ENCODE data around the gene SDHAF3.
"Not testable (repeated sequence)": the region's sequence is repeated elsewhere in the genome, so short reads cannot be mapped to it uniquely, and the experiment has no call there.

Gene SDHAF3

DNA sequence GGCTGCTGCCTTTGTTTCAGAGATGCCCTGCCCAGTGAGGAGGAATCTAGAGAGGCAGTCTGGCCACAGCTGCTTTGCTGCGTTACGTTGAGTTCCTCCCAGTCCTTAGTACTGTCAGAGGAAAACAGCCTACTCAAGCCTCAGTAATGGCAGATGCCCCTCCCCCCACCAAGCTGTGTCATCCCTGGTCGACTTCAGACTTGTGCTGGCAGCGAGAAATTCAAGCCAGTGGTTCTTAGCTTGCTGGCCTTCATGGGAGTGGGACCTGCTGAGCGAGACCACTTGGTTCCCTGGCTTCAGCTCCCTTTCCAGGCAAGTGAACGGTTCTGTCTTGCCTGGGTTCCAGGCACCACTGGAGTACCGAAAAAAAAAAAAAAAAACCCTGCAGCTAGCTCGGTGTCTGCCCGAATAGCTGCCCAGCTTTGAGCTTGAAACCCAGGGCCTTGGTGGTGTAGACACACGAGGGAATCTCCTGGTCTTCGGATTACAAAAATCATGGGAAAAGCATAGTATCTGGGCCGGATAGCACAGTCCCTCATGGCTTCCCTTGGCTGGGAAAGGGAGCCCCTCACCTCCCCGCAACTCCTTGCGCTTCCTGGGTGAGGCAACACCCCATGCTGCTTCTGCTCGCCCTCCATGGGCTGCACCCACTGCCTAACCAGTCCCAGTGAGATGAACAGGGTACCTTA lies 9.1 kb downstream of the SDHAF3 start:
- DNase-seq: no peak

GRCh38 chr7:97128736-97129135 lies 11.2 kb downstream of the SDHAF3 start:
- DNase-seq: no peak

DNA sequence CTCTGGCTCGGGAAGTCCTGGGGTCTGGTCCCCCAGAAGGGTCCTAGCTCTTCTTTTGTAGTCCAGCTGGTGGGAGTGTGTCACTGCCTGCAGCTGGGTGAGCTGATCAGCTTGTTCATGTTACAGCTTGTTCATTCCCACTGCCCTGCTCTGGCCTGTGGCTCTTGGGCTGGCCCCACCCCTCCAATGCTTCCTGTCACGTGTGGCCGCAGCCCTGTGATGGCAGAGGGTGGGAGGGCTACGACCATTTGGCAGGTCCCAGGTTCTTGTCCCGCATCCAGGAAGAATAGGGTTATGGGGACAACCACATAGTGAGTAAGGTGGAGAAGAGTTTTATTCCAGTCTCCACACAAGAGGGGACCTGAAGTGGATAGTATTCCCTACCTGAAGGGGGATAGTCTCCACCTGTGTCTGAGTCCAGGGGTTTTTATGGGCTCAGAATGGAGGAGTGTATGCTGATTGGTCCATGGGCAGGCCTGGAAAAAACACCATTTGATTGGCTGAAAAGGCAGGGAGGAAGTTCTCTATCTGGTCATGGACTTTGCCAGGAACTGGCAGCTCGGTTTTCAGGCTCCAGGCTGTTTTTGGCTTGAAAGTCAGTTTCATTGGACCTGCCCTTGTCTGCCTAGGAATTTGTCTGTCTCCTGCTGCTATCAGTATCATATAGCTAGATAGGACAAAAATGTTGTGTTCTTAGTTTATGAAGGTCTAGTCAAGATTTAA lies 13.1 kb downstream of the SDHAF3 start:
- no peak for DNase-seq

DNA sequence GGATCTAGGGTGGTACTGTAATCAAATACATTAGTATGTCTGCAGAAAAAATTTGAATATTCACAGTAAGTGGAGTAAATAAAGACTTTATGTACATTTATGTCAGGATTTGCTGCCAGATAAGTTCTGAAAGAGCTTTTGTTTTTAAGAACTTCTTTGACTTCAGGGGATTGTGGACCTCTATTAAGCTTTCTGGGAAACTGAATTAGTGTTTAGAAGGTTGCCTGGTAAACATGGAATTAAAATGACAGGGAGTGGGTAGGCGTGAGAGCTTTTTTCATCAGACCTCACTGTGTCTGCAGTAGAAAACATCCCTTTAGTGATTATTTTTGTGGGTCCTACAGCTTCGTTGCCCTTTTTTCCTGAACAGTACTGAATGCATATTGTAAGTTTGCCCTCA lies 15.7 kb downstream of the SDHAF3 start:
- peak in 1 of 2 experiments; percentile 18 for DNase-seq

DNA sequence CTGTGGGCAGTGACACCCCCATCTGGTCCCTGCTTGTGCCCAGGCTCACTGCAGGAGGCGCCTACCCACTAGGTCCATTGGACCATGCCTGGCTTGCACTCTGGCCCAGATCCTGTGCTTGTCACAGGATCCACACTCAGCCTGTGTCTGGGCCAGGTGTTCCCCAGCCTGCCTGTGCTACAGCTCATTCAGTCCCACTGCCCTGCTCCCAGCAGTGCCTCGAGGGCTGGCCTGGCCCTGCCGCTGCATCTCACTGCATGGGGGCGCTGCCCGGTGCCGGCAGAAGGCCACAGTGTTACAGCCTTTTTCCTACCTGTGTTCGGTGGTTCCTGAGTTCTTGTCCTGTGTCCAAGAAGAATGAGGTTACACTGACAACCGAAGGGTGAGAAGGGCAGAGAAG lies 21.3 kb downstream of the SDHAF3 start:
- DNase-seq: no peak

GRCh38 chr7:97145068-97145467 lies 27.6 kb downstream of the SDHAF3 start:
- peak; percentile 25 to 39 for DNase-seq

GRCh38 chr7:97149843-97150242 lies 32.3 kb downstream of the SDHAF3 start:
- no peak for DNase-seq

DNA sequence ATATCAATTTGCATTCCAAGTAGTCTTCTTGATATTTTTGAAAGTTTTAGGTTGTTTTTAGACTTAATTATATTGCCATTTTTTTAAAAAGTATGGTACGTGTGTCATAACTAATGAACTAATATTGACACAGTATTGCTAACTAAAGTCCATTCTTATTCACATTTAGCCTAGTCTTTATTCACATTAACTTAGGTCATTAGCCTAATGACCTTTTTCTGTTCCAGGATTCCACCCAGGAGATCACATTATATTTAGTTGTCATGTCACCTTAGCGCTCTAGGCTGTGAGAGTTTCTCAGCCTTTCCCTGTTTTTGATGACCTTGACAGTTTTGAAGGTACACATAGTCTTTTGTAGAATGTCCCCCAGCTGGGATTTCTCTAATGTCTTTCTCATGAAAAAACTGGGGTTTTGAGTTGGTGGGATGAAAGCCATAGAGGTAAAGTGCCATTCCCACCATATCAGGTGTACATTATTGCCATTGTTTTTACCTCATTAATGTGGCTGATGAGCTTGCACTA lies 38.5 kb downstream of the SDHAF3 start:
- DNase-seq: no peak

DNA sequence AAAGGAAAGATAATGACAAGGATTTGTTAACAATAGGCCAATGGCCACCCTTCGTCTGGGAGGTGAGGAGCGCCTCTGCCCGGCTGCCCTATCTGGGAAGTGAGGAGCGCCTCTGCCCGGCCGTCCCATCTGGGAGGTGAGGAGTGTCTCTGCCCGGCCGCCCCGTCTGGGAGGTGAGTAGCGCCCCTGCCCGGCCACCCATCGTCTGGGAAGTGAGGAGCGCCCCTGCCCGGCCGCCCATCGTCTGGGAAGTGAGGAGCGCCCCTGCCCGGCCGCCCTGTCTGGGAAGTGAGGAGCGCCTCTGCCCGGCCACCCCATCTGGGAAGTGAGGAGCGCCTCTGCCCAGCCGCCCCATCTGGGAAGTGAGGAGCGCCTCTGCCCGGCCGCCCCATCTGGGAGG lies 42.5 kb downstream of the SDHAF3 start:
- not testable (repeated sequence) for DNase-seq

GRCh38 chr7:97161609-97162008 lies 44.1 kb downstream of the SDHAF3 start:
- DNase-seq: not testable (repeated sequence)

DNA sequence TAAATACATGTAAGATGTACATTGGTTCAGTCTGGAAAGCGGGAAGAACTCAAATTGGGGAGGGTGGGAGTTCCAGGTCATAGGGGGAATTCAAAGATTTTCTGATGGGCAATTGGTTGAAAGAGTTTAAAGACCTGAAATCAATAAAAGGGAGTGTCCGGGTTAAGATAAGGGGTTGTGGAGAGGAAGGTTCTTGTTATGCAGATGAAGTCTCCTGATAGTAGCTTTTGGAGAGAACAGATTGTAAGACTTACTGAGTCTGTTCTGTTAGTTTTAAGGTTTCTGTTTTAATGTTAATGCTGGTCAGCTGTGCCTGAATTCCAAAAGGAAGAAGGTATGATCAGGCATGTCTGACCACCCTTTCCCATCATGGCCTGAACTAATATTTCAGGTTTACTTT lies 48.8 kb downstream of the SDHAF3 start:
- no peak for DNase-seq

GRCh38 chr7:97167176-97167575 lies 49.7 kb downstream of the SDHAF3 start:
- no peak for DNase-seq

GRCh38 chr7:97167749-97168148 lies 50.3 kb downstream of the SDHAF3 start:
- DNase-seq: no peak

DNA sequence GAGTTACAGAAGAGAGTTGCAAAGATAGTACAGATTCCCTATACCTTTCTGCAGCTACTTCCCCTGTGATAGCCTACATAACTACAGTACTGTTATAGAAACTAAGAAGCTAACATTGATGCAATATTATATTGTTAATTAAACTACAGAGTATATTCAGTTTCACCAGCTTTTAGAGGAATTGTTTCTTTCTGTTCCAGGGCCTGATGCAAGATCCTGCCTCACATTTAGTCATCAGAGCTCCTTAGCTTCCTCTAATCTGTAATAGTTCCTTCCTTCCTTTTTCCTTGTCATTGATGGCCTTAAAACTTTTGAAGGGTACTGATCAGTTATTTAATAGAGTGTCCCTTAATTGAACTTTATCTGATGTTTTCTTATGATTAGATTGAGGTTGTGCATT lies 56.8 kb downstream of the SDHAF3 start:
- DNase-seq: no peak

DNA sequence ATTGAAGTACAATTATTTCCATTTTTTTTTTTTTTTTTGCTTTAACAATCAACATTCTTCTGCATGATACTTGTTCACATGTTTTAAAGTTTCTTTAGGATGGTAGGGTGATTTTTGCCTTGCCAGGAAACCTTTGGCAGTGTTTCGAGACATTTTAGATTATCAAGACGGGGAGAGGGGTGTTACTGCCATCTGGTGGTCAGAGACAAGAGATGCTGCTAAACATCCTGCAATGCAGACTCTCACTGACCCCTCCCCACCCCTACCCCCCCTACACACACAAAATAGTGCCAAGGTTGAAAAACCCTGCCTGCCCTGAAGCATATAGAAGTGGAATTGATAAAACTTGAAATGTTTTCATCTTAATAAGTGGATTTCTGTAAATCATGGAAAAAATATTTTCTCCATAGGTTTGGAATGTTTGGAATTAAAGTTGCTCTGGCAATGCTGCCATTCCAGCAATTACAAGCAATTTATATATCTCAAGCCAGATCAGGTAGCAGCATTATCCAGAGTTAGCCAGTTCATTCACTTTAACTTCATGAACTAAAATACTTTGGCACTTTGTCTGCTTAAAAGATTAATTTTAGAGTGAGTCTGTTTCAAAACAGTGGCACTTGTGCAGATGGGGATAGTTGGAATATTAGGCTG lies 62.1 kb downstream of the SDHAF3 start:
- peak; percentile 72 to 83 for DNase-seq

DNA sequence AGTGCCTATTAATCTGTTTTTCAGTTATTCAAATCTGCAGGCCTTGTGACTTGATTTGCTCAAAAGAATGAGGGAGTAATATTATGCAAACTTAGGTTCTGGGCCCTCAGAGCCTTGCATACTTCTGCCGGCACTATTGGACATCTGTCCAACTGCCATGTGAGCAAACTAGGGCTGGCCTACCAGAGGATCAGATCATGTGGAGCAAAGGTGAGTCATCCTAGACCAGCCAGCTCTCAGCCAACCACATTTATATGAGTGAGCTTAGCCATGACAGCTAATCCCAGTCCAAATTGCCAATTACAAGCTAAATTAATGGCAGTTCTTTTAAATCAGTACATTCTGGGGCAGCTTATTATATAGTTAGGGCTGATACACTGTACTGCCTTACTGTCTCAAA lies 69.6 kb downstream of the SDHAF3 start:
- DNase-seq: no peak

DNA sequence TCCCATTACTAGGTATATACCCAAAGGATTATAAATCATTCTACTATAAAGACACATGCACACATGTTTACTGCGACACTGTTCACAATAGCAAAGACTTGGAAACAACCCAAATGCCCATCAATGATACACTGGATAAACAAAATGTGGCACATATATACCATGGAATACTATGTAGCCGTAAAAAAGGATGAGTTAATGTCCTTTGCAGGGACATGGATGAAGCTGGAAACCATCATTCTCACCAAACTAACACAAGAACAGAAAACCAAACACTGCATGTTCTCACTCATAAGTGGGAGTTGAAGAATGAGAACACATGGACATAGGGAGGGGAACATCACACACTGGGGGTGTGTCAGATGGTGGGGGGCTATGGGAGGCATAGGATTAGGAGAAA lies 78.7 kb downstream of the SDHAF3 start:
- DNase-seq: not testable (repeated sequence)

- DNase-seq: no peak
These were observed 81.1 kb downstream of the SDHAF3 start for GRCh38 chr7:97198596-97198995.

DNA sequence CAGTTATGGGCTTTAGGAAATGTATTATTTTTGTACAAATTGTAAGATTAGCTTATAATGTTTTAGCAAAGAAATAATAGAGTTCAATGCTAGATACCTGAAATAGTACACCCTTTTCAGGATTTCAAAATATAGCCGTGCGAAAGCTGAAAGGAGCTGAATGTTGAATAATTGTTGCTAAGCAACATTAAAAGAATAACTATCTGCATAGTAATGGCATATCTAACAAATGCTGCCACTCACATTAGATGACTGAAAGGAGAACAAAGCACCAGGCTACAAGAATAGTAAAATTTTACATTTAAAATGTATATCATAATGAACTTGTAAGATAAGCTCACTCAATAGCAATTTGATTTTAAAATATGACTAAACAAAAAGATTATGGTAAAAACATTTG lies 82.5 kb downstream of the SDHAF3 start:
- DNase-seq: no peak

GRCh38 chr7:97203957-97204356 lies 86.5 kb downstream of the SDHAF3 start:
- no peak for DNase-seq

DNA sequence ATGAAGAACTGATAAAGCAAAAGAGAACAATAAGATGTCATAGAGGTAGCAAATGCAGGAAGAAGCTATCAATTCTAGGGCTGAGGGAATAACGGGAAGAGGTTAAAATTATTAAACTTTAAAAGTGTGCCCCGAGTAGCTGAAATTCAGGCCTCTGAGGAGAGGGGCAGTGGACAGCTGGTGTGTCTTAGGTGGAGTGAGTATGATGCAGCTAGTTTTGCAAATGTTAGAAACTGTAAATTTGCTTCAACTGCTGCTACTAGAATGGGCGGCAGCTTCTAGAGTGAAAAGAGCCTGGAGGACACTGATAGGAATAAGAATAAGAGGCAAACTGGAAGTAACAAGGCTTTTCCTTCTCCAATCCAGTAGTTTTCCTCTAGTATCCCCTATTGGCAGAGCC lies 87.3 kb downstream of the SDHAF3 start:
- no peak for DNase-seq

GRCh38 chr7:97215556-97215955 lies 98.1 kb downstream of the SDHAF3 start:
- DNase-seq: no peak

DNA sequence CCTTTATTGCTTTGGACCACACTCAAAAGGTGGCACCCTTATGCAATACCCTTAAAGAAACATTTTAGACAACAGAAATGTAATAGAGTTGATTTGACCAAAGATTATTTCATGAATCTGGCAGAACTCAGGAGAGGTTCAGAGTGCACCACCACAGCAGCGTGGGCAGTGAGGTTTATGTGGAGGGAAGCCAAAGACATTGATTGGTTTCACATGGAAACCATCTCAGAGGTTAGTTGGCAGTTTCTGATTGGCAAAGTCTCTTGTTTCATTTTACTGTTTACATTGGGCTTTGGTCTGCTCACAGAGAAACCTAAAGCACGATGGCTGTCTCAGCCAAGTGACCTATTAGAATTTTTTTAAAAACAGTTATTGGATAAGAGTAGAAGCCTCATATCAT lies 101.3 kb downstream of the SDHAF3 start:
- DNase-seq: no peak

GRCh38 chr7:97219237-97219636 lies 101.7 kb downstream of the SDHAF3 start:
- no peak for DNase-seq

All from NCI-H2081 (cell line).